Prostate gland (tissue), 2 donors: ENCODE measurements around the gene POMGNT2. TPM values are rescaled to one million over a fixed set of nuclear protein-coding genes. Genes with fewer than 3 reads are reported as not detected.
"Not testable (repeated sequence)": the region's sequence is repeated elsewhere in the genome, so short reads cannot be mapped to it uniquely, and the experiment has no call there.

Experiments
- DNase-seq: peaks from one replicate; pipeline ENCODE4 v3.0.0-alpha.2; 2019; ENCODE audit warnings: low spot score
- H3K27ac ChIP-seq, 2 donors: fragments of 200-600 bp; sonication (generic); 2 replicates each; pipeline ENCODE4 v1.5.1; 2017 to 2019
- H3K27me3 ChIP-seq: fragments of 200-600 bp; sonication (generic); replicated peaks from 2 replicates; pipeline ENCODE4 v1.5.1; 2019; ENCODE audit not compliant: insufficient read depth
- H3K36me3 ChIP-seq, 2 donors: fragments of 200-600 bp; sonication (generic); 1 replicate in 1 of 2; 2 replicates in 1 of 2; pipeline versions ENCODE4 v1.5.1 to v1.8.1; 2017 to 2019
- H3K4me1 ChIP-seq: fragments of 200-600 bp; sonication (generic); replicated peaks from 2 replicates; pipeline ENCODE4 v1.5.1; 2019
- H3K4me3 ChIP-seq, 2 donors: fragments of 200-600 bp; sonication (generic); 2 replicates each; pipeline ENCODE4 v1.5.1; 2017 to 2019
- H3K9me3 ChIP-seq: fragments of 200-600 bp; sonication (generic); 2 replicates; pipeline ENCODE4 v1.5.1; 2017
- POLR2A ChIP-seq: fragments of 450-650 bp; IDR thresholded peaks from one replicate; pipeline ENCODE4 v1.6.1; 2016; ENCODE audit warnings: antibody characterized with exemption, mild to moderate bottlenecking
- POLR2AphosphoS5 ChIP-seq: sonication (generic); formaldehyde crosslinking; IDR thresholded peaks from one replicate; pipeline ENCODE4 v1.6.1; 2017; ENCODE audit warnings: antibody characterized with exemption
- WGBS: methylation state at CpG from one replicate; pipeline ENCODE4 v1.1.5; 2018; 5-methylcytosine and 5-hydroxymethylcytosine counted together
- intact Hi-C: fragments of 100-400 bp; cut with DNase I; formaldehyde crosslinking; loops from one replicate; pipeline ENCODE4 v1.14.2; 2022
- total RNA-seq, 2 donors: library from RNA; depleted of rRNA; stranded (reverse); fragments of >200 nt; gene quantifications; one replicate each; pipeline ENCODE4 v1.1.0, GENCODE V29; 2016
- TF ChIP-seq, protein P1 (sequence below), 4 experiments: fragments of 200-600 bp in 2 of 4; fragments of 450-650 bp in 2 of 4; sonication (generic) in 2 of 4; IDR thresholded peaks; 1 replicate in 3 of 4; 2 replicates in 1 of 4; pipeline ENCODE4 v1.5.1; 2016 to 2019; ENCODE audit warnings: antibody characterized with exemption in 4 of 4, mild to moderate bottlenecking in 2 of 4, moderate library complexity in 2 of 4

POMGNT2 gene
- total RNA-seq, 2 donors from 2014 or later: 20.7 to 46.5 TPM

DNA sequence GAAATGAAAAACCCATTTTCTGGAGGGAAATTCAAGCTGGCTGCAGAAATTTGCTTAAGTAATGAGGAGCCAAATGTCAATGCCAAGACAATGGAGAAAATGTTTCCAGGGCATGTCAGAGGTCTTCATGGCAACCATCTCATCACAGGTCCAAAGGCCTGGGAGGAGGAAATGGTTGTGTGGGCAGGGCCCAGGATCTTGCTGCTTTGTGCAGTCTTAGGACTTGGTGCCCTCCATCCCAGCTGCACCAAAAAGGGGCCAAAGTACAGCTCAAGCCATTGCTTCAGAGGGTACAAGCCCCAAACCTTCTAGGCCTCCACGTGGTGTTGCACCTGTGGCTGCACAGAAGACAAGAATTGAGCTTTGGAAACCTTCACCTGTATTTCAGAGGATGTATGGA lies 59.3 kb downstream of the POMGNT2 start:
- H3K4me1 ChIP-seq: no peaks in the 10 kb centered on the region
- no peaks in the 10 kb centered on the region for H3K36me3 ChIP-seq
- no peak for DNase-seq
- no peak overlapping the region for H3K4me3 ChIP-seq
- 63% methylated on average over 1 of the region's 1 CpG for WGBS
- TF ChIP-seq POLR2AphosphoS5 (no peak), POLR2A (no peak)
- TF ChIP-seq, protein P1, sequence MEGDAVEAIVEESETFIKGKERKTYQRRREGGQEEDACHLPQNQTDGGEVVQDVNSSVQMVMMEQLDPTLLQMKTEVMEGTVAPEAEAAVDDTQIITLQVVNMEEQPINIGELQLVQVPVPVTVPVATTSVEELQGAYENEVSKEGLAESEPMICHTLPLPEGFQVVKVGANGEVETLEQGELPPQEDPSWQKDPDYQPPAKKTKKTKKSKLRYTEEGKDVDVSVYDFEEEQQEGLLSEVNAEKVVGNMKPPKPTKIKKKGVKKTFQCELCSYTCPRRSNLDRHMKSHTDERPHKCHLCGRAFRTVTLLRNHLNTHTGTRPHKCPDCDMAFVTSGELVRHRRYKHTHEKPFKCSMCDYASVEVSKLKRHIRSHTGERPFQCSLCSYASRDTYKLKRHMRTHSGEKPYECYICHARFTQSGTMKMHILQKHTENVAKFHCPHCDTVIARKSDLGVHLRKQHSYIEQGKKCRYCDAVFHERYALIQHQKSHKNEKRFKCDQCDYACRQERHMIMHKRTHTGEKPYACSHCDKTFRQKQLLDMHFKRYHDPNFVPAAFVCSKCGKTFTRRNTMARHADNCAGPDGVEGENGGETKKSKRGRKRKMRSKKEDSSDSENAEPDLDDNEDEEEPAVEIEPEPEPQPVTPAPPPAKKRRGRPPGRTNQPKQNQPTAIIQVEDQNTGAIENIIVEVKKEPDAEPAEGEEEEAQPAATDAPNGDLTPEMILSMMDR (IDR thresholded peaks at IDR 0.05): no peak
- no peaks in the 10 kb centered on the region for H3K9me3 ChIP-seq
- no peak overlapping the region for H3K27ac ChIP-seq
- no peaks in the 10 kb centered on the region for H3K27me3 ChIP-seq
- intact Hi-C loops: no loop called here

GRCh38 chr3:43045079-43045478 lies 60.8 kb downstream of the POMGNT2 start:
- H3K27ac ChIP-seq, H3K4me3 ChIP-seq, H3K27me3 ChIP-seq, H3K36me3 ChIP-seq, intact Hi-C loops, DNase-seq, H3K4me1 ChIP-seq, H3K9me3 ChIP-seq: not testable (repeated sequence)

DNA sequence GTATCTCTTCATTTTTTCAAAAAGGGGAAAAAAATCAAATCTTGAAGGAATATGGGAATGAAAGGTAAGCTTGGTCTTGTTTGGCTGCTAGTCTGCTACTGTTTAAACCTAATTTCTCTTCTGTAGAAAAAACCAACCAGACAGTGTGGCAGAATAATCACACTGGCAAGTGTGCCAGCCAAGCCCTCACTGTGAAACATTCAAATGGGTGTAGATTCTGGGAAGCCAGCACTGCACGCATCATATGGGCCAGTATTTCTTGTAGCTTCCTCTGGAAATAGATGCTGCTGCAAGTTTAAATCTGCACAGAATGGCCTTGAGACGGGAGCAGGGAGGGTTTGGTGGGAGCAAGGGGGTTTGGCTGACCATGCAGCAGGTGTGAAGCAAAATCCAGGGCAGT lies 62.1 kb downstream of the POMGNT2 start:
- WGBS: 95% methylated on average over 2 of the region's 2 CpGs
- DNase-seq: no peak
- Histone ChIP-seq H3K27ac (no peak overlapping the region), H3K4me3 (no peak overlapping the region), H3K36me3 (no peaks in the 10 kb centered on the region), H3K9me3 (no peaks in the 10 kb centered on the region), H3K4me1 (no peaks in the 10 kb centered on the region), H3K27me3 (no peaks in the 10 kb centered on the region)
- intact Hi-C loops: no loop called here
- no peak for TF ChIP-seq POLR2AphosphoS5
- no peak for TF ChIP-seq POLR2A
- TF ChIP-seq, protein P1 (IDR thresholded peaks at IDR 0.05): no peak

GRCh38 chr3:43043071-43043766 lies 62.7 kb downstream of the POMGNT2 start:
- Histone ChIP-seq H3K9me3 (no peaks in the 10 kb centered on the region), H3K4me1 (no peaks in the 10 kb centered on the region), H3K27me3 (no peaks in the 10 kb centered on the region), H3K27ac (no peak overlapping the region), H3K4me3 (no peak overlapping the region), H3K36me3 (no peaks in the 10 kb centered on the region)
- intact Hi-C loops: no loop called here
- TF ChIP-seq, protein P1 (IDR thresholded peaks at IDR 0.05): no peak
- TF ChIP-seq POLR2A (no peak), POLR2AphosphoS5 (no peak)
- 92% methylated on average over 3 of the region's 3 CpGs for WGBS
- DNase-seq: no peak

- no peak overlapping the region for H3K4me3 ChIP-seq
- no peaks in the 10 kb centered on the region for H3K4me1 ChIP-seq
- TF ChIP-seq POLR2A (no peak), POLR2AphosphoS5 (no peak)
- TF ChIP-seq, protein P1 (IDR thresholded peaks at IDR 0.05): no peak
- no peak overlapping the region for H3K27ac ChIP-seq
- intact Hi-C loops: no loop called here
- H3K27me3 ChIP-seq: no peaks in the 10 kb centered on the region
- no peaks in the 10 kb centered on the region for H3K36me3 ChIP-seq
- no peaks in the 10 kb centered on the region for H3K9me3 ChIP-seq
- 98% methylated on average over 2 of the region's 2 CpGs for WGBS
- no peak for DNase-seq
Measured at GRCh38 chr3:43041517-43041916, 64.4 kb downstream of the POMGNT2 start.
